K562 (cell line): Measurements from ENCODE around the gene HTR6. TPM values are rescaled to one million over a fixed set of nuclear protein-coding genes. Genes with fewer than 3 reads are reported as not detected.

Source experiments
- CCNT2 ChIP-seq: IDR thresholded peaks from 2 replicates; pipeline ENCODE4 v1.6.1; 2011; ENCODE audit warnings: borderline replicate concordance, low read depth, mild to moderate bottlenecking, moderate library complexity, mixed read lengths, low read length; ENCODE audit not compliant: insufficient read length; ENCODE audit errors: extremely low read depth
- CTBP1 ChIP-seq: fragments of 450-650 bp; IDR thresholded peaks from 2 replicates; pipeline ENCODE4 v1.6.1; 2016; ENCODE audit warnings: borderline replicate concordance
- FOXM1 ChIP-seq, 2 experiments: fragments of 450-650 bp in 1 of 2; sonication (generic) in 1 of 2; formaldehyde crosslinking in 1 of 2; IDR thresholded peaks; 2 replicates each; pipeline versions ENCODE4 v1.6.1 to v1.9.0; 2017 to 2022; ENCODE audit warnings: low read depth in 2 of 2, mild to moderate bottlenecking in 2 of 2, missing genetic modification reagents in 1 of 2, moderate library complexity in 1 of 2
- GABPB1 ChIP-seq: sonication (generic); formaldehyde crosslinking; IDR thresholded peaks from 2 replicates; pipeline ENCODE4 v1.8.0; 2022; ENCODE audit warnings: mild to moderate bottlenecking, missing genetic modification reagents
- GATAD2A ChIP-seq: fragments of 450-650 bp; IDR thresholded peaks from 2 replicates; pipeline ENCODE4 v1.6.1; 2017
- HMG20A ChIP-seq: fragments of 450-650 bp; formaldehyde crosslinking; conservative IDR thresholded peaks from 2 replicates; pipeline ENCODE4 v1.4.0; 2020; ENCODE audit warnings: mild to moderate bottlenecking, mixed read lengths
- HNRNPL ChIP-seq: fragments of 200-400 bp; formaldehyde crosslinking; IDR thresholded peaks from 2 replicates; pipeline ENCODE4 v1.6.1; 2017; ENCODE audit warnings: low read depth, mild to moderate bottlenecking, low read length
- KLF16 ChIP-seq: IDR thresholded peaks from 2 replicates; pipeline ENCODE4 v1.6.1; 2016; ENCODE audit warnings: antibody characterized with exemption
- MEIS2 ChIP-seq: fragments of 450-650 bp; IDR thresholded peaks from 2 replicates; pipeline ENCODE4 v1.6.1; 2014; ENCODE audit warnings: mild to moderate bottlenecking; ENCODE audit not compliant: partially characterized antibody
- RAD21 ChIP-seq, 2 experiments: fragments of 250-450 bp in 1 of 2; fragments of 450-650 bp in 1 of 2; sonication (Bioruptor Pico) in 1 of 2; formaldehyde crosslinking in 1 of 2; IDR thresholded peaks in 1 of 2; conservative IDR thresholded peaks in 1 of 2; 2 replicates each; pipeline versions ENCODE4 v1.4.0 to v1.8.0; 2020 to 2022; ENCODE audit warnings: mild to moderate bottlenecking in 2 of 2, moderate library complexity in 1 of 2
- SIRT6 ChIP-seq: IDR thresholded peaks from one replicate; pipeline ENCODE4 v1.6.1; 2012; ENCODE audit warnings: low read depth, mild to moderate bottlenecking, control low read depth, inconsistent platforms, low read length, moderate library complexity
- SRSF9 ChIP-seq: fragments of 200-400 bp; formaldehyde crosslinking; IDR thresholded peaks from 2 replicates; pipeline ENCODE4 v1.6.1; 2017; ENCODE audit warnings: low read depth, low read length, borderline replicate concordance
- TEAD1 ChIP-seq, 2 experiments: fragments of 450-650 bp in 1 of 2; sonication (generic) in 1 of 2; formaldehyde crosslinking; IDR thresholded peaks; 2 replicates each; pipeline versions ENCODE4 v1.4.0 to v1.8.0; 2020 to 2022; ENCODE audit warnings: mild to moderate bottlenecking in 2 of 2, missing genetic modification reagents in 1 of 2
- XRCC5 ChIP-seq: fragments of 200-400 bp; formaldehyde crosslinking; IDR thresholded peaks from 2 replicates; pipeline ENCODE4 v1.6.1; 2017; ENCODE audit warnings: low read depth, mild to moderate bottlenecking, low read length
- ZFP1 ChIP-seq: fragments of 450-650 bp; formaldehyde crosslinking; IDR thresholded peaks from 2 replicates; pipeline ENCODE4 v1.4.0; 2020; ENCODE audit warnings: mild to moderate bottlenecking, mixed read lengths
- ZKSCAN8 ChIP-seq: fragments of 200-800 bp; sonication (Bioruptor generic); IDR thresholded peaks from 2 replicates; pipeline ENCODE4 v1.6.1; 2016; ENCODE audit warnings: missing genetic modification characterization, missing compliant biosample characterization
- ZNF140 ChIP-seq: fragments of 250-450 bp; sonication (Bioruptor Pico); IDR thresholded peaks from 2 replicates; pipeline ENCODE4 v1.8.0; 2021; ENCODE audit warnings: moderate library complexity, mild to moderate bottlenecking, inconsistent platforms
- ZNF165 ChIP-seq: fragments of 250-450 bp; sonication (Bioruptor Pico); IDR thresholded peaks from 2 replicates; pipeline ENCODE4 v1.4.0; 2020; ENCODE audit warnings: borderline replicate concordance
- ZNF316 ChIP-seq: fragments of 450-650 bp; IDR thresholded peaks from 2 replicates; pipeline ENCODE4 v1.6.1; 2016
- ZNF347 ChIP-seq: fragments of 450-650 bp; formaldehyde crosslinking; IDR thresholded peaks from 2 replicates; pipeline ENCODE4 v1.4.0; 2020; ENCODE audit warnings: low read depth, mild to moderate bottlenecking, moderate library complexity
- ZNF431 ChIP-seq: sonication (generic); formaldehyde crosslinking; IDR thresholded peaks from 2 replicates; pipeline ENCODE4 v1.8.0; 2022; ENCODE audit warnings: mild to moderate bottlenecking, missing genetic modification reagents
- ZNF444 ChIP-seq: fragments of 250-450 bp; sonication (Bioruptor Pico); IDR thresholded peaks from 2 replicates; pipeline ENCODE4 v1.4.0; 2020; ENCODE audit warnings: mild to moderate bottlenecking, moderate library complexity
- ZNF507 ChIP-seq: conservative IDR thresholded peaks from 2 replicates; pipeline ENCODE4 v1.6.1; 2017; ENCODE audit warnings: missing genetic modification characterization, missing compliant biosample characterization
- ZNF79 ChIP-seq: fragments of 250-450 bp; sonication (Bioruptor Pico); IDR thresholded peaks from 2 replicates; pipeline ENCODE4 v1.4.0; 2020; ENCODE audit warnings: low read depth, mild to moderate bottlenecking, moderate library complexity
- polyA plus RNA-seq, 8 experiments: library from polyadenylated mRNA; depleted of rRNA in 4 of 8; stranded (reverse) in 5 of 8; unstranded in 3 of 8; fragments of >200 nt; fragmentation: Nextera tagmentation in 2 of 8; fragmentation: Illumina TruSeq in 1 of 8; extraction: Ambion mirVana in 2 of 8; extraction: Trizol in 1 of 8; gene quantifications; 2 replicates each; pipeline versions ENCODE4 v1.2.1 to v1.2.3, GENCODE V29; 2011 to 2014; ENCODE audit warnings: inconsistent platforms in 1 of 8, missing spikeins in 1 of 8
- total RNA-seq, 7 experiments: library from RNA; depleted of rRNA in 6 of 7; stranded (reverse); fragments of >200 nt in 6 of 7; fragmentation: Illumina TruSeq in 2 of 7; extraction: Trizol in 2 of 7; gene quantifications; 2 replicates each; pipeline versions ENCODE4 v1.2.1 to v1.2.3, GENCODE V29; 2011 to 2021; ENCODE audit warnings: low replicate concordance in 1 of 7
- TF ChIP-seq, protein P1 (sequence below): fragments of 250-450 bp; sonication (Bioruptor Pico); IDR thresholded peaks from 2 replicates; pipeline ENCODE4 v1.8.0; 2022; ENCODE audit warnings: inconsistent platforms, mild to moderate bottlenecking, moderate library complexity, borderline replicate concordance
- TF ChIP-seq, protein P2 (sequence below): sonication (generic); formaldehyde crosslinking; IDR thresholded peaks from 2 replicates; pipeline ENCODE4 v1.8.0; 2022; ENCODE audit warnings: mild to moderate bottlenecking, missing genetic modification reagents

The HTR6 gene
- total and polyA plus RNA-seq, 9 of the 15 experiments (the other 6 are each of a cell fraction or from before 2014, with no cell fraction given) = not detected

DNA sequence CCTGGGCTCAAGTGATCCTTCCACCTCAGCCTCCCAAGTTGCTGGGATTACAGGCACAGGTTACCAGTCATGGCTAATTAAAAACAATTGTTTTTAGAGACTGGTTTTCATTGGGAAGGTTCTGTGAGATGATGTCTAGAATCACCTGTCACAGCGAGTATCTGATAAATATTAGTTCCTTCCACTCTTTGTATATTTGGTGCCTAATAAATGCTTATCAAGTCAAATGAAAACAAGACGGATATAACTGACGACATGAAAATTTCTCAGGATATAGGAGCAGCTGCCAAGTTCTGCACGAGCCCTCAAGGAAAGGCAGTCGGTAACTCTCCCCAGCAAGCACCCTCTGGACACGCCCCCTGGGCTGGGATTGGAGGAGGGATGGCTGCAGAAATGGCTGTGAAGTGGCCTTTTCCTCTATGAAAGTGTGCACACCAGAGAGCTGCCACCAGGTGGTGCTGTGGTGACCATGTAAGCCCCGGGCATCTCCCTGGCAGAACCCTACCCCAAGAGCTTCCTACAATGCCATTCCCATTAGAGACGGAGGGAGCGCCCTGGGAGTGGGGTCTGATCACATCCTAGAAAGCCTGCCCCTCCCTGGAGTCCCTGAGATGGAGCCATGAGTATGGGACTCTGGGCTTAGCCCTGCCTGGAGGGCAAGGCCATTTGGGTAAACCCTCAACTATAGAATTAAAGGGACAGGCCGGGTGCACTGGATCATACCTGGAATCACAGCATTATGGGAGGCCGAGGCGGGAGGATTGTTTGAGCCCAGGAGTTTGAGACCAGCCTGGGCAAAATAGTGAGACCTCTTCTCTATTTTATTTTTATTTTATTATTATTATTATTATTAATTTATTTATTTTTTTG lies 50.9 kb downstream of the HTR6 start (continued):
- TF ChIP-seq CTBP1 = peak; percentile 30; the same call in 1 of the 2 replicates
- TF ChIP-seq RAD21 (CRISPR knock-in tag; conservative IDR thresholded peaks at IDR 0.05 in 1 of 2, IDR thresholded peaks at IDR 0.05 in 1 of 2) = peak; percentile 38 to 75
- TF ChIP-seq ZNF507 (tag) = no peak
- TF ChIP-seq ZKSCAN8 (CRISPR knock-in tag) = peak; percentile 83
- no peak for TF ChIP-seq ZNF165 (CRISPR knock-in tag)
- TF ChIP-seq XRCC5 = peak; percentile 40; the same call in 1 of the 2 replicates
- no peak for TF ChIP-seq ZNF140 (CRISPR knock-in tag)
- TF ChIP-seq ZFP1 = no peak
- no peak for TF ChIP-seq GATAD2A
- TF ChIP-seq SIRT6 = no peak
- TF ChIP-seq HNRNPL = 0 out of 2 replicates have a peak, but pooled peaks have one; percentile 60
- TF ChIP-seq FOXM1 (IDR thresholded peaks at IDR 0.05; ENCODE audit: low read depth) = no peak
- no peak for TF ChIP-seq FOXM1 (CRISPR knock-in tag; IDR thresholded peaks at IDR 0.05; ENCODE audit: low read depth)
- TF ChIP-seq, protein P1, sequence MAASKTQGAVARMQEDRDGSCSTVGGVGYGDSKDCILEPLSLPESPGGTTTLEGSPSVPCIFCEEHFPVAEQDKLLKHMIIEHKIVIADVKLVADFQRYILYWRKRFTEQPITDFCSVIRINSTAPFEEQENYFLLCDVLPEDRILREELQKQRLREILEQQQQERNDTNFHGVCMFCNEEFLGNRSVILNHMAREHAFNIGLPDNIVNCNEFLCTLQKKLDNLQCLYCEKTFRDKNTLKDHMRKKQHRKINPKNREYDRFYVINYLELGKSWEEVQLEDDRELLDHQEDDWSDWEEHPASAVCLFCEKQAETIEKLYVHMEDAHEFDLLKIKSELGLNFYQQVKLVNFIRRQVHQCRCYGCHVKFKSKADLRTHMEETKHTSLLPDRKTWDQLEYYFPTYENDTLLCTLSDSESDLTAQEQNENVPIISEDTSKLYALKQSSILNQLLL = no peak
- no peak for TF ChIP-seq ZNF347 (CRISPR knock-in tag)
- TF ChIP-seq ZNF444 (CRISPR knock-in tag) = no peak
- no peak for TF ChIP-seq ZNF79 (CRISPR knock-in tag)
- TF ChIP-seq, protein P2, sequence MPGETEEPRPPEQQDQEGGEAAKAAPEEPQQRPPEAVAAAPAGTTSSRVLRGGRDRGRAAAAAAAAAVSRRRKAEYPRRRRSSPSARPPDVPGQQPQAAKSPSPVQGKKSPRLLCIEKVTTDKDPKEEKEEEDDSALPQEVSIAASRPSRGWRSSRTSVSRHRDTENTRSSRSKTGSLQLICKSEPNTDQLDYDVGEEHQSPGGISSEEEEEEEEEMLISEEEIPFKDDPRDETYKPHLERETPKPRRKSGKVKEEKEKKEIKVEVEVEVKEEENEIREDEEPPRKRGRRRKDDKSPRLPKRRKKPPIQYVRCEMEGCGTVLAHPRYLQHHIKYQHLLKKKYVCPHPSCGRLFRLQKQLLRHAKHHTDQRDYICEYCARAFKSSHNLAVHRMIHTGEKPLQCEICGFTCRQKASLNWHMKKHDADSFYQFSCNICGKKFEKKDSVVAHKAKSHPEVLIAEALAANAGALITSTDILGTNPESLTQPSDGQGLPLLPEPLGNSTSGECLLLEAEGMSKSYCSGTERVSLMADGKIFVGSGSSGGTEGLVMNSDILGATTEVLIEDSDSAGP = peak; percentile 17; the same call in 1 of the 2 replicates
- TF ChIP-seq CCNT2 = no peak
- TF ChIP-seq TEAD1 (CRISPR knock-in tag; IDR thresholded peaks at IDR 0.05) = 0 out of 4 replicates have a peak, but pooled peaks of 1 of the 2 experiments have one; percentile 25
- no peak for TF ChIP-seq HMG20A
- TF ChIP-seq MEIS2 = no peak
- TF ChIP-seq SRSF9 = no peak
- TF ChIP-seq KLF16 = peak; percentile 53; the same call in 1 of the 2 replicates
- no peak for TF ChIP-seq ZNF316
- TF ChIP-seq ZNF431 (CRISPR knock-in tag) = no peak
- TF ChIP-seq GABPB1 (CRISPR knock-in tag) = no peak
